ENCODE measurements around the gene KCTD7.
A peak's percentile ranks its signal among the peaks of the same experiment; 100 is the strongest.

- TF ChIP-seq, protein P1, sequence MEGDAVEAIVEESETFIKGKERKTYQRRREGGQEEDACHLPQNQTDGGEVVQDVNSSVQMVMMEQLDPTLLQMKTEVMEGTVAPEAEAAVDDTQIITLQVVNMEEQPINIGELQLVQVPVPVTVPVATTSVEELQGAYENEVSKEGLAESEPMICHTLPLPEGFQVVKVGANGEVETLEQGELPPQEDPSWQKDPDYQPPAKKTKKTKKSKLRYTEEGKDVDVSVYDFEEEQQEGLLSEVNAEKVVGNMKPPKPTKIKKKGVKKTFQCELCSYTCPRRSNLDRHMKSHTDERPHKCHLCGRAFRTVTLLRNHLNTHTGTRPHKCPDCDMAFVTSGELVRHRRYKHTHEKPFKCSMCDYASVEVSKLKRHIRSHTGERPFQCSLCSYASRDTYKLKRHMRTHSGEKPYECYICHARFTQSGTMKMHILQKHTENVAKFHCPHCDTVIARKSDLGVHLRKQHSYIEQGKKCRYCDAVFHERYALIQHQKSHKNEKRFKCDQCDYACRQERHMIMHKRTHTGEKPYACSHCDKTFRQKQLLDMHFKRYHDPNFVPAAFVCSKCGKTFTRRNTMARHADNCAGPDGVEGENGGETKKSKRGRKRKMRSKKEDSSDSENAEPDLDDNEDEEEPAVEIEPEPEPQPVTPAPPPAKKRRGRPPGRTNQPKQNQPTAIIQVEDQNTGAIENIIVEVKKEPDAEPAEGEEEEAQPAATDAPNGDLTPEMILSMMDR (IDR thresholded peaks at IDR 0.05) = no peak
- TF ChIP-seq POLR2A (IDR thresholded peaks at IDR 0.05) (peak; percentile 76), POLR2AphosphoS5 (IDR thresholded peaks at IDR 0.05) (peak; percentile 91 to 98 (median 93))
These were observed 36.7 kb upstream of the KCTD7 start for GRCh38 chr7:66591799-66592596.

All from breast epithelium (tissue), 3 donors.